DND-41 (cell line): ENCODE results near the gene CHTF8.

Source experiments
- ATAC-seq: fragments of 200-7000 bp; cut with Tn5 transposase; 3 replicates; pipeline ENCODE4 v1.9.1; 2021; ENCODE audit warnings: low read depth; ENCODE audit not compliant: insufficient read depth
- DNase-seq: peaks from one replicate; pipeline ENCODE4 v3.0.0-alpha.2; 2020
- H2AFZ ChIP-seq: 2 replicates; pipeline ENCODE4 v1.6.0; 2012; ENCODE audit warnings: low read depth, low read length
- H3K27ac ChIP-seq: 2 replicates; pipeline ENCODE4 v1.5.1; 2012; ENCODE audit warnings: low read length, inconsistent platforms
- H3K27me3 ChIP-seq: fragments of 200-600 bp; sonication (generic); 2 replicates; pipeline ENCODE4 v1.6.0; 2012; ENCODE audit warnings: low read length, mild to moderate bottlenecking, inconsistent platforms; ENCODE audit not compliant: insufficient read depth, poor library complexity
- H3K36me3 ChIP-seq: 2 replicates; pipeline ENCODE4 v1.5.1; 2012; ENCODE audit warnings: low read length, inconsistent platforms; ENCODE audit not compliant: insufficient read depth
- H3K4me1 ChIP-seq: 2 replicates; pipeline ENCODE4 v1.5.1; 2012; ENCODE audit warnings: mild to moderate bottlenecking, low read length; ENCODE audit not compliant: insufficient read depth
- H3K4me2 ChIP-seq: 2 replicates; pipeline ENCODE4 v1.6.0; 2012; ENCODE audit warnings: mild to moderate bottlenecking, moderate library complexity, low read length, inconsistent platforms; ENCODE audit not compliant: insufficient read depth
- H3K4me3 ChIP-seq, 2 experiments: fragments of 200-600 bp in 1 of 2; shearing (Covaris generic) in 1 of 2; 2 replicates each; pipeline ENCODE4 v1.5.1; 2012 to 2016; ENCODE audit warnings: inconsistent platforms in 2 of 2, low read length in 2 of 2, mild to moderate bottlenecking in 2 of 2, low read depth in 1 of 2, moderate library complexity in 1 of 2
- H3K79me2 ChIP-seq: 2 replicates; pipeline ENCODE4 v1.6.0; 2012; ENCODE audit warnings: low read length, inconsistent platforms; ENCODE audit not compliant: insufficient read depth
- H3K9ac ChIP-seq: 2 replicates; pipeline ENCODE4 v1.6.0; 2012; ENCODE audit warnings: low read depth, mild to moderate bottlenecking, inconsistent platforms, low read length, moderate library complexity
- H3K9me3 ChIP-seq: 2 replicates; pipeline ENCODE4 v1.5.1; 2012; ENCODE audit warnings: low read length, moderate library complexity, mild to moderate bottlenecking, inconsistent platforms; ENCODE audit not compliant: insufficient read depth, severe bottlenecking
- H4K20me1 ChIP-seq: 2 replicates; pipeline ENCODE4 v1.6.0; 2012; ENCODE audit warnings: low read length; ENCODE audit not compliant: insufficient read depth
- EZH2 ChIP-seq: IDR thresholded peaks from 3 replicates; pipeline ENCODE4 v1.6.1; 2012; ENCODE audit warnings: borderline replicate concordance, low read depth, mild to moderate bottlenecking, moderate library complexity, low read length, inconsistent platforms; ENCODE audit not compliant: severe bottlenecking
- TF ChIP-seq, protein P1 (sequence below): IDR thresholded peaks from 2 replicates; pipeline ENCODE4 v1.5.1; 2012; ENCODE audit warnings: borderline replicate concordance, low read length, moderate library complexity, mild to moderate bottlenecking; ENCODE audit not compliant: poor library complexity, severe bottlenecking; ENCODE audit errors: extremely low read depth

Gene CHTF8

DNA sequence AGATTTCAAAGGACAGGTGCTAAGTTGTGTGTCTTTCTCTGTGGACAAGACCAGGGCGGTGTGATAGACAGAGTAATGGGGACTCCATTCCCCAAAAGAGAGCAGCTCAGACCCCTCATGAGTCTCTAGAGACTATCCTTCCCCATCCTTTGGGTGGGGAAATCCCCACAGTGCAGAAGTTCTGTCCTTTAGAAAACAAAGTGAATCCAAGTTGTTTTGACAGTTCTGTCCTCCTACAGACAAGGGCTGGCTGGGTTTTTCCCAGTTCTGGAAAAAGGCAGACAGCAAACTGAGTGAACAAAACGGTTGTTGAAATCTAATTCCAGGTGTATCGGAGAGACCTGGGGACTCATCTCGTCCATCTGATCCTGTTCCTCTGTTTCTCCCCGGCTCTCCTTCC lies 37.9 kb downstream of the CHTF8 start:
- no peak for ATAC-seq
- no peak overlapping the region for H3K9ac ChIP-seq
- no peaks in the 10 kb centered on the region for H3K4me1 ChIP-seq
- H3K27ac ChIP-seq, result no peak overlapping the region
- H3K4me3 ChIP-seq, result no peak overlapping the region
- H4K20me1 ChIP-seq, result no peaks in the 10 kb centered on the region
- no peaks in the 10 kb centered on the region for H3K79me2 ChIP-seq
- H3K9me3 ChIP-seq, result no peaks in the 10 kb centered on the region
- H2AFZ ChIP-seq, result no peak overlapping the region
- no peak for TF ChIP-seq EZH2
- TF ChIP-seq, protein P1, sequence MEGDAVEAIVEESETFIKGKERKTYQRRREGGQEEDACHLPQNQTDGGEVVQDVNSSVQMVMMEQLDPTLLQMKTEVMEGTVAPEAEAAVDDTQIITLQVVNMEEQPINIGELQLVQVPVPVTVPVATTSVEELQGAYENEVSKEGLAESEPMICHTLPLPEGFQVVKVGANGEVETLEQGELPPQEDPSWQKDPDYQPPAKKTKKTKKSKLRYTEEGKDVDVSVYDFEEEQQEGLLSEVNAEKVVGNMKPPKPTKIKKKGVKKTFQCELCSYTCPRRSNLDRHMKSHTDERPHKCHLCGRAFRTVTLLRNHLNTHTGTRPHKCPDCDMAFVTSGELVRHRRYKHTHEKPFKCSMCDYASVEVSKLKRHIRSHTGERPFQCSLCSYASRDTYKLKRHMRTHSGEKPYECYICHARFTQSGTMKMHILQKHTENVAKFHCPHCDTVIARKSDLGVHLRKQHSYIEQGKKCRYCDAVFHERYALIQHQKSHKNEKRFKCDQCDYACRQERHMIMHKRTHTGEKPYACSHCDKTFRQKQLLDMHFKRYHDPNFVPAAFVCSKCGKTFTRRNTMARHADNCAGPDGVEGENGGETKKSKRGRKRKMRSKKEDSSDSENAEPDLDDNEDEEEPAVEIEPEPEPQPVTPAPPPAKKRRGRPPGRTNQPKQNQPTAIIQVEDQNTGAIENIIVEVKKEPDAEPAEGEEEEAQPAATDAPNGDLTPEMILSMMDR, result no peak
- no peaks in the 10 kb centered on the region for H3K36me3 ChIP-seq
- DNase-seq, result no peak
- no peaks in the 10 kb centered on the region for H3K27me3 ChIP-seq
- no peak overlapping the region for H3K4me2 ChIP-seq

DNA sequence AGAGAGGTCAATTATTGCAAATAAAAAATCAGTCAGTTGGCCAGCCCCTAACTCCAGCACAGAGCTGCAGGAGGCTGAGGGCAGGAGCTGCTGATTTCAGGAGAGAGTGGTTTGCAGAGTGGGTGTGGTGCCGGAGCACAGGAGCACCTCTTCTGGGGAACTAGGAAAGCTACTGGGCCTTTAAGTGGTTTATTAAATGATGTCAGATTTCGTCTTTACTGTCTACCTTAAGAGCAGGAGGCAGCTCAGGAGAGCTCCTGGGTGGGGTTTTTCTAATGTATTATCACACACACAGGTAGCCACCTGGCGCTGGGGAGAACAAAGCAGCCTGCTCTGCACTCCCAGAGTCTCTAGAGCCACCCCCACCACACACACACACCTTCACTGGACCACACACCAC lies 38.4 kb downstream of the CHTF8 start:
- Histone ChIP-seq H3K4me1 (no peaks in the 10 kb centered on the region), H3K9ac (no peak overlapping the region), H3K79me2 (no peaks in the 10 kb centered on the region), H3K27me3 (no peaks in the 10 kb centered on the region), H3K4me2 (no peak overlapping the region), H3K4me3 (no peak overlapping the region), H3K9me3 (no peaks in the 10 kb centered on the region), H3K36me3 (no peaks in the 10 kb centered on the region), H2AFZ (no peak overlapping the region), H3K27ac (no peak overlapping the region), H4K20me1 (no peaks in the 10 kb centered on the region)
- TF ChIP-seq, protein P1, result no peak
- TF ChIP-seq EZH2, result no peak
- ATAC-seq (no peak), DNase-seq (no peak)

DNA sequence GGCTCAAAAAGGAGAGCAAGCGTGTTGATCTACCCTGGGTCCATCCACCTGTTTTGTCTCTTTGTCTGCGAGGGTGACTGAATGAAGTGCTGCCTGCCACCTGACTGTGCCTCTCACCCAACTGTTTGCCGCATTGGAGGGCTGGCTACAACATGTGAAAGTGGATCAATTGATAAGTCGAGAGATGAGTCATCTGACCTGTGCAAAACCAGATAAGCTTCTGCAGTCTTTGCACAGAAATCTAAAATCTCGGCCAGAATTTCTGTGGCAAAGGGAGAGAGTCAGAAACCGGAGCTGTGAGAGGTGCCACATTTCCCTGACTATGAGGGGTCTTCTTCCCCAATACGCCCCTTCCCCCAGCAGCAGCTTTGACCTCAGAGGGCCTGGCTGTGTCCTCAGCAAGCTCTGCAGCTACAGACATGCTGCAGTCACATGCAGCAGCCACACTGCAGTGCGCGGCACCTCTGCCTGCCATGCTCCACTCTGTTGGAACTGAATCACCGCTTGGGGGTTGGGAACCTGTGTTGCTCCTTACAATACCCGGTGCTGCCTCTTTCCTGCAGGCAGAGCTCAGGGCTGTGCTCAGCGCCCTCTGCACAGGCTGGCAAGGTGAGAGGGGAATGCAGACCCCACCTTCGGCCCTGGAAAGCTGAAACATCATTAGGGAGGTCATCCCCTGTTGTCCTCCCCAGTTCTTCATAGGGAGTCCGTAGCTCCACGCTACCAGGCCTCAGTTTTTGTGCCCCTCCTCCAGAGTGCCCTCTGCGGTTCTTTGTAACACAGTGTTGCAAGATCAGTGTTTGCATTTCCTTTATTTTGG lies 43.1 kb downstream of the CHTF8 start:
- TF ChIP-seq, protein P1, result no peak
- TF ChIP-seq EZH2, result no peak
- Histone ChIP-seq H3K27ac (no peak overlapping the region), H3K4me2 (no peak overlapping the region), H3K9me3 (no peaks in the 10 kb centered on the region), H4K20me1 (no peaks in the 10 kb centered on the region), H3K9ac (no peak overlapping the region), H3K79me2 (no peaks in the 10 kb centered on the region), H3K4me1 (peaks cover 7% of the 10 kb centered on the region), H3K36me3 (peaks cover 2% of the 10 kb centered on the region; the same call in 1 of the 2 replicates), H3K27me3 (no peaks in the 10 kb centered on the region), H3K4me3 (no peak overlapping the region), H2AFZ (no peak overlapping the region)
- DNase-seq (no peak), ATAC-seq (no peak)
